NB4 (cell line): Measurements from ENCODE around the gene MPHOSPH9.

Source experiments
- DNase-seq: peaks from one replicate; pipeline ENCODE4 v3.0.0; 2010; ENCODE audit warnings: low read depth
- H3K4me3 ChIP-seq: one replicate; pipeline ENCODE4 v1.5.1; 2011; ENCODE audit warnings: mild to moderate bottlenecking, low read depth, low read length, moderate library complexity
- CTCF ChIP-seq: IDR thresholded peaks from one replicate; pipeline ENCODE4 v1.5.1; 2012; ENCODE audit warnings: low read depth, low read length
- MAX ChIP-seq: IDR thresholded peaks from 2 replicates; pipeline ENCODE4 v1.6.1; 2011; ENCODE audit warnings: low read depth, low read length
- MYC ChIP-seq: IDR thresholded peaks from 2 replicates; pipeline ENCODE4 v1.6.1; 2011; ENCODE audit warnings: low read depth, low read length
- POLR2A ChIP-seq: IDR thresholded peaks from 2 replicates; pipeline ENCODE4 v1.6.1; 2011; ENCODE audit warnings: mild to moderate bottlenecking; ENCODE audit not compliant: insufficient read length; ENCODE audit errors: extremely low read depth

The MPHOSPH9 gene

GRCh38 chr12:123119808-123120207 lies 113.1 kb downstream of the MPHOSPH9 start:
- no peak overlapping the region for H3K4me3 ChIP-seq
- TF ChIP-seq CTCF = no peak
- no peak for TF ChIP-seq MAX
- no peak for DNase-seq

- no peak for DNase-seq
Measured at GRCh38 chr12:123118497-123118896, 114.4 kb downstream of the MPHOSPH9 start.

GRCh38 chr12:123115409-123116121 lies 117.4 kb downstream of the MPHOSPH9 start:
- TF ChIP-seq POLR2A (no peak), MYC (no peak), CTCF (no peak), MAX (no peak)
- peak; percentile 66 for DNase-seq
- no peak overlapping the region for H3K4me3 ChIP-seq

More at GRCh38 chr12:123118497-123118896, 114.4 kb downstream of the MPHOSPH9 start:
- H3K4me3 ChIP-seq = no peak overlapping the region
- no peak for TF ChIP-seq CTCF
- no peak for TF ChIP-seq POLR2A
- TF ChIP-seq MYC = no peak
- no peak for TF ChIP-seq MAX

- no peak overlapping the region for H3K4me3 ChIP-seq
- DNase-seq = no peak
- TF ChIP-seq POLR2A (no peak), MYC (no peak), MAX (no peak), CTCF (no peak)
Measured at GRCh38 chr12:123114304-123115083, 118.4 kb downstream of the MPHOSPH9 start.

- H3K4me3 ChIP-seq = no peak overlapping the region
- TF ChIP-seq MAX (no peak), POLR2A (no peak), CTCF (no peak), MYC (no peak)
- no peak for DNase-seq
Measured at GRCh38 chr12:123113026-123113425, 119.9 kb downstream of the MPHOSPH9 start.
